H1 (cell line): ENCODE measurements around the gene FAM209A. TPM values are rescaled to one million over a fixed set of nuclear protein-coding genes. Genes with fewer than 3 reads are reported as not detected.

Experiments used
- CTCF ChIA-PET: fragments of 300-600 bp; sonication (Branson Sonifier 250); formaldehyde crosslinking; loops from one replicate; lab custom pipeline; 2021; ENCODE audit not compliant: partially characterized antibody; lab: Charles Lee
- POLR2A ChIA-PET: fragments of 300-600 bp; sonication (Branson Sonifier 250); formaldehyde crosslinking; loops from one replicate; lab custom pipeline; 2021; ENCODE audit warnings: inconsistent platforms; ENCODE audit not compliant: partially characterized antibody; lab: Charles Lee
- DNase-seq, 2 experiments: peaks; one replicate each; pipeline versions ENCODE4 v3.0.0 to v3.0.0-alpha.2; 2010 to 2022; ENCODE audit warnings: low spot score in 2 of 2, low read depth in 1 of 2, mixed read lengths in 1 of 2
- FAIRE-seq: peaks from 2 replicates; lab custom pipeline; 2011; peaks lifted over from hg19 to GRCh38; lab: Jason Lieb, UNC
- H2AFZ ChIP-seq: 2 replicates; pipeline ENCODE4 v1.8.1; 2012; ENCODE audit warnings: low read length, inconsistent platforms
- H2AK5ac ChIP-seq: 2 replicates; pipeline ENCODE4 v1.6.1; 2013; ENCODE audit warnings: low read depth, low read length
- H2BK120ac ChIP-seq: replicated peaks from 2 replicates; pipeline ENCODE3; 2013; ENCODE audit warnings: low read depth, low read length, inconsistent platforms
- H2BK12ac ChIP-seq: 2 replicates; pipeline ENCODE4 v1.6.1; 2013; ENCODE audit warnings: low read depth, low read length
- H2BK15ac ChIP-seq: 2 replicates; pipeline ENCODE4 v1.6.1; 2013; ENCODE audit warnings: low read length
- H2BK20ac ChIP-seq: 2 replicates; pipeline ENCODE4 v1.6.1; 2013; ENCODE audit warnings: low read length
- H2BK5ac ChIP-seq: 2 replicates; pipeline ENCODE4 v1.6.1; 2013; ENCODE audit warnings: low read depth, low read length
- H3K14ac ChIP-seq: 2 replicates; pipeline ENCODE4 v1.6.1; 2013; ENCODE audit warnings: inconsistent platforms; ENCODE audit not compliant: insufficient read length
- H3K18ac ChIP-seq: 2 replicates; pipeline ENCODE4 v1.6.1; 2013; ENCODE audit warnings: low read length; ENCODE audit errors: extremely low read depth
- H3K23ac ChIP-seq: 2 replicates; pipeline ENCODE4 v1.6.1; 2013; ENCODE audit warnings: inconsistent platforms; ENCODE audit not compliant: insufficient read length
- H3K23me2 ChIP-seq: 2 replicates; pipeline ENCODE4 v1.6.1; 2013; ENCODE audit warnings: low read depth, low read length
- H3K27ac ChIP-seq: 2 replicates; pipeline ENCODE4 v1.6.1; 2011; ENCODE audit warnings: low read depth, low read length, inconsistent platforms
- H3K27me3 ChIP-seq, 4 experiments: replicated peaks in 1 of 4; 1 replicate in 1 of 4; 2 replicates in 3 of 4; pipeline versions ENCODE4 v1.6.1 to v1.8.1; 2011 to 2013; ENCODE audit warnings: low read length in 3 of 4, mild to moderate bottlenecking in 3 of 4, inconsistent platforms in 2 of 4, mixed read lengths in 2 of 4, moderate library complexity in 1 of 4; ENCODE audit not compliant: control insufficient read depth in 3 of 4, insufficient read depth in 3 of 4; ENCODE audit errors: extremely low read depth in 1 of 4
- H3K36me3 ChIP-seq, 4 experiments: 2 replicates each; pipeline versions ENCODE4 v1.6.1 to v1.8.1; 2011 to 2013; ENCODE audit warnings: mild to moderate bottlenecking in 4 of 4, low read length in 3 of 4, moderate library complexity in 2 of 4, control low read depth in 1 of 4, inconsistent platforms in 1 of 4; ENCODE audit not compliant: insufficient read depth in 4 of 4, control insufficient read depth in 2 of 4
- H3K4ac ChIP-seq: replicated peaks from 2 replicates; pipeline ENCODE3; 2013; ENCODE audit warnings: low read length, low read depth, mixed read lengths, inconsistent platforms; ENCODE audit not compliant: insufficient read length
- H3K4me1 ChIP-seq, 4 experiments: replicated peaks in 1 of 4; 1 replicate in 1 of 4; 2 replicates in 3 of 4; pipeline versions ENCODE4 v1.6.1 to v1.8.1; 2011 to 2013; ENCODE audit warnings: low read length in 3 of 4, inconsistent platforms in 2 of 4, mixed read lengths in 1 of 4; ENCODE audit not compliant: insufficient read depth in 4 of 4, control insufficient read depth in 3 of 4
- H3K4me2 ChIP-seq, 2 experiments: 2 replicates each; pipeline versions ENCODE4 v1.6.1 to v1.8.1; 2011 to 2013; ENCODE audit warnings: low read depth in 2 of 2, low read length in 2 of 2, control low read depth in 1 of 2, inconsistent platforms in 1 of 2, mild to moderate bottlenecking in 1 of 2; ENCODE audit not compliant: insufficient read depth in 1 of 2
- H3K4me3 ChIP-seq, 4 experiments: fragments of 200-600, 300-600 bp in 1 of 4; sonication (generic), shearing (Covaris generic), sonication (Bioruptor Twin) in 1 of 4; 2 replicates each; pipeline versions ENCODE4 v1.5.1 to v1.8.1; 2011 to 2016; ENCODE audit warnings: low read length in 4 of 4, low read depth in 3 of 4, control low read depth in 2 of 4, inconsistent platforms in 2 of 4, mild to moderate bottlenecking in 2 of 4, mixed read lengths in 1 of 4, moderate library complexity in 1 of 4; ENCODE audit not compliant: insufficient read depth in 2 of 4; ENCODE audit errors: extremely low read depth in 1 of 4
- H3K56ac ChIP-seq: replicated peaks from 2 replicates; pipeline ENCODE3; 2013; ENCODE audit warnings: low read depth, mild to moderate bottlenecking, mixed read lengths, low read length, inconsistent platforms; ENCODE audit not compliant: insufficient read length
- H3K79me1 ChIP-seq: 2 replicates; pipeline ENCODE4 v1.6.1; 2013; ENCODE audit warnings: low read depth, low read length, control low read depth
- H3K79me2 ChIP-seq, 2 experiments: 2 replicates each; pipeline versions ENCODE4 v1.6.1 to v1.8.1; 2012 to 2013; ENCODE audit warnings: low read length in 2 of 2, mild to moderate bottlenecking in 2 of 2, inconsistent platforms in 1 of 2; ENCODE audit not compliant: insufficient read depth in 2 of 2, control insufficient read depth in 1 of 2
- H3K9ac ChIP-seq, 4 experiments: replicated peaks in 1 of 4; 1 replicate in 1 of 4; 2 replicates in 3 of 4; pipeline versions ENCODE4 v1.6.1 to v1.8.1; 2011 to 2013; ENCODE audit warnings: low read depth in 3 of 4, low read length in 3 of 4, control low read depth in 2 of 4, mild to moderate bottlenecking in 2 of 4, moderate library complexity in 2 of 4, inconsistent platforms in 1 of 4; ENCODE audit errors: extremely low read depth in 1 of 4
- H3K9me3 ChIP-seq, 2 experiments: 2 replicates each; pipeline versions ENCODE4 v1.6.1 to v1.8.1; 2012 to 2013; ENCODE audit warnings: mild to moderate bottlenecking in 2 of 2, moderate library complexity in 2 of 2, control low read depth in 1 of 2, inconsistent platforms in 1 of 2, low read depth in 1 of 2, low read length in 1 of 2, mixed read lengths in 1 of 2; ENCODE audit not compliant: insufficient read depth in 2 of 2
- H4K20me1 ChIP-seq, 2 experiments: replicated peaks in 1 of 2; 2 replicates each; pipeline versions ENCODE3 to v1.8.1; 2011 to 2013; ENCODE audit warnings: inconsistent platforms in 2 of 2, low read length in 2 of 2, mild to moderate bottlenecking in 1 of 2; ENCODE audit not compliant: insufficient read depth in 2 of 2, control insufficient read depth in 1 of 2
- H4K5ac ChIP-seq: 2 replicates; pipeline ENCODE4 v1.6.1; 2013; ENCODE audit warnings: low read length, low read depth, mixed read lengths, inconsistent platforms; ENCODE audit not compliant: insufficient read length
- H4K8ac ChIP-seq: 2 replicates; pipeline ENCODE4 v1.8.0; 2013; ENCODE audit warnings: mild to moderate bottlenecking, moderate library complexity, low read length, inconsistent platforms; ENCODE audit not compliant: insufficient read depth; ENCODE audit errors: extremely low read depth
- H4K91ac ChIP-seq: replicated peaks from 2 replicates; pipeline ENCODE3; 2013; ENCODE audit warnings: low read length, mixed read lengths, inconsistent platforms; ENCODE audit not compliant: insufficient read length
- HDAC2 ChIP-seq, 2 experiments: fragments of 300-600 bp in 1 of 2; sonication (generic) in 1 of 2; IDR thresholded peaks; 2 replicates each; pipeline ENCODE4 v1.6.1; 2011 to 2012; ENCODE audit warnings: low read depth in 2 of 2, low read length in 2 of 2, mild to moderate bottlenecking in 2 of 2, moderate library complexity in 2 of 2, borderline replicate concordance in 1 of 2, inconsistent platforms in 1 of 2
- NANOG ChIP-seq: IDR thresholded peaks from 2 replicates; pipeline ENCODE4 v1.6.1; 2011; ENCODE audit warnings: low read length, low read depth, mild to moderate bottlenecking, inconsistent platforms; ENCODE audit not compliant: insufficient read depth, poor library complexity, severe bottlenecking
- WGBS, 2 experiments: shearing (Covaris generic) in 1 of 2; methylation state at CpG; one replicate each; pipeline versions ENCODE4 v1.1.6 to v1.1.7; 2013 to 2015; ENCODE audit warnings: low lambda C conversion rate in 2 of 2, mixed read lengths in 2 of 2, inconsistent platforms in 1 of 2, low coverage in 1 of 2, missing lambda C conversion rate in 1 of 2; ENCODE audit not compliant: insufficient replicate concordance in 2 of 2, insufficient coverage in 1 of 2, insufficient read length in 1 of 2; ENCODE audit errors: extremely low coverage in 1 of 2, missing lambda C conversion rate in 1 of 2; 5-methylcytosine and 5-hydroxymethylcytosine counted together
- polyA plus RNA-seq, 7 experiments: library from polyadenylated mRNA; depleted of rRNA in 3 of 7; stranded (reverse) in 5 of 7; unstranded in 2 of 7; fragments of >200 nt in 5 of 7; fragments of 200-250 nt in 2 of 7; gene quantifications; 1 replicate in 5 of 7; 2 replicates in 1 of 7; 4 replicates in 1 of 7; pipeline versions ENCODE4 v1.2.1 to v1.2.3, GENCODE V29; 2011 to 2013; ENCODE audit warnings: missing spikeins in 2 of 7, mixed read lengths in 2 of 7
- total RNA-seq: library from RNA; stranded (reverse); fragmentation: NEBNext Ultra II Directional; extraction: Animal tissue kit (Norgen Biotek cat#: 25700); gene quantifications from 2 replicates; pipeline ENCODE4 v1.2.1, GENCODE V29; 2021
- TF ChIP-seq, protein P1 (sequence below): IDR thresholded peaks from 2 replicates; pipeline ENCODE4 v1.6.1; 2011; ENCODE audit warnings: low read depth, mild to moderate bottlenecking, low read length; ENCODE audit not compliant: insufficient read depth

The FAM209A gene
- total and polyA plus RNA-seq, 2 of the 8 experiments (the other 6 are each of a cell fraction or from before 2014, with no cell fraction given), result 0.15 TPM; not detected in 1

GRCh38 chr20:56487216-56487615 is 37.3 kb upstream of the FAM209A start:
- no peak overlapping the region for H3K14ac ChIP-seq

More at GRCh38 chr20:56487216-56487615, 37.3 kb upstream of the FAM209A start:
- no peak overlapping the region for H2BK15ac ChIP-seq
- H3K27ac ChIP-seq, result no peak overlapping the region
- H3K4me2 ChIP-seq, result no peak overlapping the region
- H3K4me3 ChIP-seq, result no peak overlapping the region
- H3K79me2 ChIP-seq, result no peaks in the 10 kb centered on the region; a peak in 1 of 4 replicates
- DNase-seq, result no peak
- no peaks in the 10 kb centered on the region; the same call in 1 of the 2 replicates for H3K79me1 ChIP-seq
- no peak for FAIRE-seq
- CTCF ChIA-PET, result no interaction called here
- no peaks in the 10 kb centered on the region for H3K4me1 ChIP-seq
- H2BK120ac ChIP-seq, result no peak overlapping the region
- TF ChIP-seq NANOG (no peak), HDAC2 (IDR thresholded peaks at IDR 0.05; ENCODE audit: borderline replicate concordance in 1 of 2, low read depth in 2 of 2, low read length in 2 of 2) (no peak)
- TF ChIP-seq, protein P1, sequence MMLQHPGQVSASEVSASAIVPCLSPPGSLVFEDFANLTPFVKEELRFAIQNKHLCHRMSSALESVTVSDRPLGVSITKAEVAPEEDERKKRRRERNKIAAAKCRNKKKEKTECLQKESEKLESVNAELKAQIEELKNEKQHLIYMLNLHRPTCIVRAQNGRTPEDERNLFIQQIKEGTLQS, result no peak
- no peak overlapping the region for H3K18ac ChIP-seq
- H3K23ac ChIP-seq, result no peak overlapping the region
- H3K36me3 ChIP-seq, result peaks cover 2 to 13% (median 6%) of the 10 kb centered on the region in 4 experiments; a peak in 5 of 8 replicates
- H3K56ac ChIP-seq, result no peak overlapping the region
- no peak overlapping the region for H3K9ac ChIP-seq
- POLR2A ChIA-PET, result no interaction called here
- no peak overlapping the region for H2BK20ac ChIP-seq
- H4K91ac ChIP-seq, result no peak overlapping the region
- no peak overlapping the region for H2BK5ac ChIP-seq
- no peak overlapping the region for H2AK5ac ChIP-seq
- H4K8ac ChIP-seq, result no peak overlapping the region
- peaks cover 0 to 6% of the 10 kb centered on the region in 2 experiments for H4K20me1 ChIP-seq
- no peak overlapping the region for H2AFZ ChIP-seq
- no peaks in the 10 kb centered on the region for H3K27me3 ChIP-seq
- H3K9me3 ChIP-seq, result no peaks in the 10 kb centered on the region
- H2BK12ac ChIP-seq, result no peak overlapping the region
- no peak overlapping the region for H4K5ac ChIP-seq
- WGBS, 2 experiments, result 86% methylated on average over 11 of the region's 11 CpGs; no CpG with 5 or more reads in 1 of the 2 experiments
- no peak overlapping the region for H3K4ac ChIP-seq
- H3K23me2 ChIP-seq, result no peaks in the 10 kb centered on the region; the same call in 1 of the 2 replicates
